GM18526 (cell line): ENCODE measurements around the gene GMCL1.

Experiments
- POLR2A ChIP-seq: IDR thresholded peaks from 3 replicates; pipeline ENCODE4 v1.6.1; 2011; ENCODE audit not compliant: insufficient read length; ENCODE audit errors: extremely low read depth

Gene GMCL1

DNA sequence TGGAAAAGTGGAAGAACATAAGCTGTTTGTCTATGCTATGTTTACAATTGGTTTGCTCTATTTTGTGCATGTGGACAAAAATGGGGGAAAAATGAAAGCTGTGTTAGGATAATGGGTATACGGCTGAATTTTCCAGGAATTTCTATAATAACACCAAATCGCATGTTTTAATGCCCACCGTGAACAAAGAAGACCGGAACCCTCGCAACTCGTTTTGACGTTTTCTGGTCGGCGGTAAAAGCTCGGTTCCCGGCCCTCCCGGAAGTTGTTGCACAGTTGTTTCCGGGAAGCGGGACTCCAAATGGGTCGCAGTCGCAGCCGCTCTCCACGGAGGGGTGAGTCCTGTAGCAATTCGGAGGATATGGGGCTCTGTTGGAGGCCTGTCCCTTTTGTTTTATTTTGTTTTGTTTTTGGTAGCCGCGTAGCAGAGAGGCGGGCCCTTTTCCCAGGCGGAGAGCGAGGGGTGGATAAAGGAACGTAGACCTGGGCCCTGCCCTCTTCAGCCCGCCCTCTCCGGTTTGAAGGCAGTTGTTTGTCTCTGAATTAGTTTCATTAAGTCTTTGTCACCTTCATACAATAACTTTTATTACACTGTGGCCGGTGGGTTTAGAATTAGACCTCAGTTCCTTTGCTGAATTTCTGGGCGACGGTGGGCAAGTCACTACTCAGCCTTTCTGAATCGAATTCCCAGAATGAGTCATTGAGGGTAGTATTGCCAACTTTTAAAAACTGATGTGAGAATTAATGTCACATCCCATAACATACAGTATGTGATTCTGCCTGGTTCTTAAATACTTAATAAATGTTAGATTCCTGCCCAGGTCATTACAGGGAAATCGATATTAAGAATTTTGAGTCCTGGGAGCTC, 64.5 kb downstream of the GMCL1 start, which contains the start of gene SNRNP27:
SNRNP27 (plus strand) TSS at position 273 of the 868 bp plus-strand sequence; CDS start at position 302, 29 bp downstream.
- peak; percentile 80 for TF ChIP-seq POLR2A

DNA sequence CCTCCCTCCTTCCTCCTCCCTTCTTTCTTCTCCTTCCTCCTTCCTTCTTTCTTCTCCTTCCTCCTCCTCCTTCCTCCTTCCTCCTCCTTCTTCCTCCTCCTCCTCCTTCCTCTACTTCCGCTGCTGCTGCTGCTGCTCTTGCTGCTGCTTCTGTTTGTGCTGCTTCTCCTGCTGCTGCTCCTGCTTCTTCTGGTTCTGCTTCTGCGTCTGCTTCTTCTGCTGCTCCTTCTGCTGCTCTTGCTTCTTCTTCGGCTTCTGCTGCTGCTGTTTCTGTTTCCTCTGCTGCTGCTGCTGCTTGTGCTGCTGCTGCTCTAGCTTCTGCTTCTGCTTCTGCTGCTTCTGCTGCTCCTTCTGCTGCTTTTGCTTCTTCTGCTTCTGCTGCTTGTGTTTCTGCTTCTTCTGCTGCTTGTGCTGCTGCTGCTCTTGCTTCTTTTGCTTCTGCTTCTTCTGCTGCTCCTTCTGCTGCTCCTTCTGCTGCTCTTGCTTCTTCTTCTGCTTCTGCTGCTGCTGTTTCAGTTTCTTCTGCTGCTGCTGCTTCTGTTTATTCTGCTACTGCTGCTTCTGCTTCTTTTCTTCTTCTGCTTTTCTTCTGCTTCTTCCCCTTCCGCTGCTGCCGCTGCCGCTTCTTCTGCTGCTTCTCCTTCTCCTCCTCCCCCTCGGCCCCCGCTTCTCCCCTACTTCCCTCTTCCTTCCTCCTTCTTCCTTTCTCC, 72.9 kb downstream of the GMCL1 start:
- TF ChIP-seq POLR2A: no peak

DNA sequence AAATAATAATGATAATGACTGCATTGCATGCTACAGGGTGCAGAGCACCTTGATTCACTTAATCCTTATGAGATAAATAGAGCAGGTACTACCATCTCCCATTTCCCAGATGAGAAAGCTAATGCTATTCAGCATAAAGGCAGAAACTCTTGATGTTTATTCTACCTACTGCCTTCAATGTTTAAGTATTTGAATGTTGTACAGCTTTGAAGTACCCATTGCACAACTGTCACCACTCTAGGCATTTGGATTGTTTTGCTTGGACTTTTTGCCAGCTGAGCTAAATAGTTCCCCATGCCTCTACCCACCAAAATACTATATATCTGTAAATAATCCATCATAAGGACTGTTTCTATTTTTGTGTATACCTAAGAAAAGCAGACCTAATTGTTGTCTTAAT, 77.8 kb downstream of the GMCL1 start:
- no peak for TF ChIP-seq POLR2A

DNA sequence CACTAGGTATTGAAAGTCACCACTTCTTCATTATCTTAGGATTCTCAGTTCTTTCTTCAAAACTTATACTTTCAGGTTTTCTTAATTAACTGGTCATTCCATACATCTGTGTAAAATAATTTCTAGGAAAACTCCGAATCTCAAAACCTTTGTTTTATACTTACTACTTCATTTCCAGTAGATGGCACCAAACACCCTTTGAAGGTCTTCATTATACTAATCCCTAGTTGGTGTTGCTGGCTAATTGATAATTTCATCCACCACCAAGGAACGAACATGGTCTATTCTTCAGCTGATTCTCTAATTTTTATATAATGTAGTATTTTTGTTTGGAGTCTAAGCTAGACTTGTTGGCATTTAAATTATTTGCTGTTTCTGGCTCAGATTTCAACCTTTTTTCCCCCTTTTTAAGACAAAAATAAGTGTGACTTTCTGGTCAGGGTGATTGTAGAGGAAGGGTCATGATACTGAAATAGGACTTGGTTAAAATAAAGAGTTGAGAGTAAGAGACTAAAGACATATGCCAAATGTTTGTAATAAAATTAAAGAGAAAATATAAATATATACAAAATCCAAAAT, 82.6 kb downstream of the GMCL1 start:
- TF ChIP-seq POLR2A: no peak

DNA sequence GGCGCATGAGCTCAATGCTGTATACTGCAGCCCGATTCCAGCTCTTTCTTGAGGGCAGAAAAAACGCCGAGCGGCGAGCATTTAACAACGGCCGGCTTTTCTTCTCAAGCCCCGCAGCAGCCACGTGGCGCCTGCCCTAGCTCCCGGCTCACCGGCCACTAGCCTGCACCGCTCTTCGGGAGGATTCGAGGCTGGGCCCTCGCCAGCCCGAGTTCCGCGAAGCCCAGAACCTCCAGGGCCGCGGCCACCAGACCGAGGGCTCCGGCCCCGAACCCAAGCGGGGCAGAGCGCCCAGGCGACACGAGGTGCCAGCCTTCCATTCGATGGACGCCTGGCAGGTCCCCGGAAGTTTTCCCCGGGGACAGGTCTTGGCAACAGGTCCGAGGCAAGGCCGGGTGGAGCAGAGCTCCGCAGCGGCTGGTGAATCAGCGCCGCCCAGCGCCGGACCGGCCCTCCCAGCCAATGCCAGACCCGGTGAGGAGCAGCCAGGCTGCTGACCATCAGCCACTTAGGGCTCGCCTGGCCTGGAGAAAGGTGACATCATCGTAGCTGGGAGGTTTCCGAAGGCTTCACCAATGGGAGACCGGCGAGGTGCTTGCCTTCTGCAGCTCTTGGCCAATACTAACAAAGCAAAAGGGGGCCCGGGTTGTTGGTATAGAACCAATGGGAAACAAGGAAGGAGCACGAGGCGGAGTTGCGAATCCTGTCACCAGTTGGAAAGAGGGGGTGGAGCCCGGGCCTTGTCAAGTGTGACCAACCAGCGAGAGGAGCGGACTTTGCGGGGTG, 84.9 kb downstream of the GMCL1 start:
- peak; percentile 75 for TF ChIP-seq POLR2A

DNA sequence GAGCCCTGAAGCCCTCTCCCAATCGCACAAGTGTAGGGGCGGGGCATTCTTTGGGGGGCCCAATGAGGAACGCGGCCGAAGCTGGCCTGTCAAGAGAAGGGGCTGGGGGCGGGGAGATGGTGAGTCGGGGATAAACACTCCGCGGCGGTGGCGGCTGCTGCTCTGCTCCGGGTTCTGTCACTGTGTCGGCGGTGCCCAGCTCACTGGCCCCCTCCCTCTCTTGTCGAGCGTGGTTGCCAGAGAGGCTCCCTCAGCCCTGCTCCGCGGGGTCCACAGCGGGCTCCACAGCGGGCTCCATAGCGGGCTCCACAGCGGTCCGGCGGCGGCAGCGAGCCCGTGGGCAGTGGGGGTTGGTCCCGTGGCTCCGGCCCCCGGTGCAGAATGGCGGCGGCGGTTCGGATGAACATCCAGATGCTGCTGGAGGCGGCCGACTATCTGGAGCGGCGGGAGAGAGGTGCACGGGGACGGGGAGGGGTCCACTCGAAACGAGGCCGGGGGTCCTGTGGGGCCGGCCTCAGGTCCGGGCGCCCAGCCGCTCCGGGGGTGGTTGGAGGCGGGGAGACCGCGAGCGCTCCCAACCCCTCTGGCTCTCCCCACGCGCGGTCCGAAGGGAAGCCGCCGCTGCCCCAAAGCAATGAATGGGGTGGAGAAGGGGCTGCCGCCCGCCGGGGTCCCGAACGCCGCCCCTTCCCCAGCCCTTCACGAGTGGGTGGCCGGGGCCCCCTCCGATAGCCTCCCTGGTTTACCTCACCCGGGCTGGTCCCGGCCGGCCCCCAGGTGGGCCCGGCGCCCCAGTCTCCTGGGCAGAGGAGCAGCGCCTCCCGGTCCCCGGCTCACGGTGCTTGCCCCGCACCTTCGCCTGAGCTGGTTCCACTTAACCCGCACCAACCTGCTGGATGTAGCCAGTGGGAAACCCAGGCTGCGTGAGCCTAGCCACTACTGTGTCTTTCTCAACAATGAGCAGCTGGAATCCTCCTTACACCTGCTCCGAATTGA, 85.8 kb downstream of the GMCL1 start, which contains the start of gene MXD1:
MXD1 (plus strand) TSS at position 160 of the 996 bp plus-strand sequence; CDS start at position 382, 222 bp downstream.
- TF ChIP-seq POLR2A: peak; percentile 87

DNA sequence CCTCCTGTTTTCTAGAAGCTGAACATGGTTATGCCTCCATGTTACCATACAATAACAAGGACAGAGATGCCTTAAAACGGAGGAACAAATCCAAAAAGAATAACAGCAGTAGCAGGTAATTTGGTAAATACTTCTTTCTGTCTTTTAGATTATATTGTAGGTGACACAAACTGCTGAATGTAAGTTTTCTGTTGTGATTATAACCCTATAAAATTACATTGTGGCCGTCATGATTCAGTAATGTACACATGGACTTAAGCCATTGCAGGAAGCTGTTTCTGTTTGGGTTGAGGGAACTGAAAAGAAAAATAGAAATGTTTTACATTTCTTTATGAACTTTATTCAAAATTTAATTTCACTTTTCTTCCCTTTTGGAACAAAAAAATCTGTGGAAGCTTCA, 86.6 kb downstream of the GMCL1 start:
- no peak for TF ChIP-seq POLR2A

DNA sequence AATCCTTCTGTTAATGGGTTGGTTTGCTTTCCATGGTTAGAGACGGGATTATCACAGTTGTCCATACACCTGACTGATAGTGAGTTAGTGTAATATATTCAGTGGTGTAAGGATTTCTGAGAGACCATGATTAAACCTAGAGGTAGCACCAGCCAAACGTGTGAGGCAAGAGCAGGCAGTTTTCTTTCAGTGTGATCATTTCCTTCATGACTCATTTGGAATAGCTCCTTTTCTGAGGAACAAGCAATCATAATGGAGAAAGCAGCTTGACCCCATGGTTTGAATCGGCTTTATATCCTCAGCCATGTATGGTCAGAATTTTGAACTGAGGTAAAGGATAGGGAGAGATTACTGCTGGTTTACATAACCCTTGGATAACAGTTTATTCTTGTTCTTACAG, 88.4 kb downstream of the GMCL1 start:
- TF ChIP-seq POLR2A: no peak

DNA sequence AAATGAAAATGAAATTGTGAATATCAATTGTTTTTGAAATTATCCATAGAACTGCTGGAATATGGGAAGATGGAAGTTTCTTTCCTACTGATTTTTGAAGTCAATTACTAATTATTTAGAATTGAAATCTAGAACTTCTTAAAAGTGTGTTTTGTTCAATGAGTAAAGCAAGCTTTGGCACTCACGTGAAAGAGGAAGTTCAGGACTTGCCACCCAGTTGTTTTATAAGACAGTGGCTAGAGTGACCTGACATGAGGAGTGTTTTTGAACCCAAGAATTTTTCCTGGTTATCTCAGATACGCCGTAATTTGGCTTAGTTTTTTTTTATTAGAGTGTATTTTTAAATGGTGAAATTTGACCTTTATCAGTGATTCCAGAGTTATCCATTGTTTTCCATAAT, 88.9 kb downstream of the GMCL1 start:
- TF ChIP-seq POLR2A: no peak

DNA sequence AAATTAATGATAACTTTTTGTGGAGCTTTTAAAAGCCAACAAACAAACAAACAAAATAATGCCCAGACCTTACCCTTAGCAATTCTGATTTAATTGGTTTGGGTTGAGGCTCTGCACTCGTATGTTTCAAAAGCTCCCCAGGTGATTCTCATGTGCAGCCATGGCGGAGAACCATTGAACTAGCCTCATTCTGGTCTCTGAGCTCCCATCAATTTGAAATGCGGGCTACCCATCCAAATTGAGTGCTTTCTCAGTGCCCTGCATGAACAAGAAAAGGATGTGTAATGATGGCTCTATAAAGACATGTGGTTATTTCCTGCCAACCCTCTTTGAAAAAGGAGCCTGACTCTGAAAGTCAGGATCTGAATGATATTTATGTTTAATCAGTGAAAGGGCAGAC, 93.7 kb downstream of the GMCL1 start:
- no peak for TF ChIP-seq POLR2A

DNA sequence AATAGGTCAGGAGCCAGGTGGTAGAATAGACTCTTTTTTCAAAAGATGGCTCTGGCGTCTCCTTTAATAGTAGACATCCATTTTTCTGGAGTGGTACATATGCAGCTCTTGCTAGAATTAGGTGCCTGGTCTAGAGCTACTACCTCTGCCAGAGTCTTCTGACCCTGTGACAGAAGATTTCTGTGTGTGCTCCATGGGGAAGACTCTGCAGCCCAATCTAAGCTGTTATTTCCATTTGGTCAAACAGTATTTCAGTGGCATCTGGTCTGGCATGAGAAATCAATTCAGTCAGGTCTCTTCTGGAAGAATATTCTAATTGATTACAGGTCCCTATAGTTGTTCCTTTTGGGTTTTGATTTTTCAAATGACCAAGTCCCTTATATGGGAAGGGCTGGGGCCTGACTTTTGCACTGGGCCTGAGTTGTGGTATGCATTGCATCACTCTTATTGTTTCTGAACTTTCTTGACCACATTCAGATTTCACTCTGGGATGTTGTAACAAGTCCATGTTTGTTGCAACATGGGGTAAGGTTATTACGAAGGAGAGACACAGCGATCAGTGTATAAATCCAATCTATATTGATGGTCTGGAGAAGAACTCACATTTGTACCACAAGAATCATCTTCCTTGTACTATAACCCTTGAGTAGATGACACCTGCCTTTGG, 97.5 kb downstream of the GMCL1 start:
- no peak for TF ChIP-seq POLR2A
